Heart left ventricle (tissue), 16 donors: ENCODE data around the gene GHSR. TPM values are rescaled to one million over a fixed set of nuclear protein-coding genes. Genes with fewer than 3 reads are reported as not detected.

Experiments used
- ATAC-seq, 4 donors: fragments of 200-7000 bp; cut with Tn5 transposase; one replicate each; pipeline ENCODE4 v1.9.1; 2020 to 2022; ENCODE audit warnings: moderate library complexity in 4 of 4, mild to moderate bottlenecking in 3 of 4, moderate number of reproducible peaks in 1 of 4
- DNase-seq, 5 donors: peaks; one replicate each; pipeline ENCODE4 v3.0.0-alpha.2; 2020
- H3K27ac ChIP-seq, 12 donors: fragments of 200-600 bp; sonication (generic) in 4 of 12; one replicate each; pipeline versions ENCODE4 v1.5.0 to v1.8.0; 2016 to 2022; ENCODE audit warnings: mild to moderate bottlenecking in 2 of 12
- H3K27me3 ChIP-seq, 9 donors: fragments of 200-600 bp; sonication (generic) in 2 of 9; one replicate each; pipeline versions ENCODE4 v1.5.1 to v1.8.0; 2016 to 2022; ENCODE audit warnings: mild to moderate bottlenecking in 3 of 9
- H3K36me3 ChIP-seq, 9 donors: fragments of 200-600 bp; sonication (generic) in 2 of 9; one replicate each; pipeline versions ENCODE4 v1.5.0 to v1.8.0; 2018 to 2022; ENCODE audit warnings: mild to moderate bottlenecking in 2 of 9
- H3K4me1 ChIP-seq, 12 donors: fragments of 200-600 bp; sonication (generic) in 4 of 12; one replicate each; pipeline versions ENCODE4 v1.5.0 to v1.8.0; 2016 to 2022; ENCODE audit warnings: mild to moderate bottlenecking in 3 of 12
- H3K4me3 ChIP-seq, 12 donors: fragments of 200-600 bp; sonication (generic) in 4 of 12; one replicate each; pipeline versions ENCODE4 v1.5.0 to v1.8.0; 2017 to 2022; ENCODE audit warnings: mild to moderate bottlenecking in 9 of 12, moderate library complexity in 4 of 12
- H3K9me3 ChIP-seq, 12 donors: fragments of 200-600 bp; sonication (generic) in 4 of 12; one replicate each; pipeline versions ENCODE4 v1.5.0 to v1.8.0; 2016 to 2022; ENCODE audit warnings: mild to moderate bottlenecking in 1 of 12
- CTCF ChIP-seq, 12 donors: fragments of 200-600 bp; sonication (generic) in 4 of 12; IDR thresholded peaks; one replicate each; pipeline versions ENCODE4 v1.5.0 to v1.8.0; 2018 to 2022; ENCODE audit warnings: antibody characterized with exemption in 12 of 12, mild to moderate bottlenecking in 5 of 12
- POLR2A ChIP-seq, 2 donors: fragments of 450-650 bp; IDR thresholded peaks; one replicate each; pipeline ENCODE4 v1.6.1; 2017; ENCODE audit warnings: antibody characterized with exemption in 2 of 2, mild to moderate bottlenecking in 2 of 2, moderate library complexity in 2 of 2
- WGBS, 4 donors: extraction: QIAGEN DNeasy Blood & Tissue Kit in 2 of 4; methylation state at CpG; one replicate each; pipeline versions ENCODE4 v1.1.5 to v1.1.7; 2013 to 2018; 5-methylcytosine and 5-hydroxymethylcytosine counted together
- intact Hi-C, 10 donors: fragments of 100-400 bp; cut with DNase I; formaldehyde crosslinking; loops; one replicate each; pipeline versions ENCODE4 v1.11.1 to v1.14.2; 2022
- polyA plus RNA-seq, 2 donors: library from polyadenylated mRNA; stranded (reverse); fragments of 200-250 nt; gene quantifications; one replicate each; pipeline ENCODE4 v1.2.3, GENCODE V29; 2013
- total RNA-seq, 9 donors: library from RNA; depleted of rRNA in 2 of 9; stranded (reverse); fragments of >200 nt in 2 of 9; fragmentation: NEBNext Ultra II Directional in 3 of 9; extraction: Animal tissue kit (Norgen Biotek cat#: 25700) in 3 of 9; gene quantifications; one replicate each; pipeline versions ENCODE4 v1.1.0 to v1.2.4, GENCODE V29; 2016 to 2023
- donor health status: ischemic (EF 13 %, LVEDD 7.1; RV severe dilation, severe dysfunction).
- donor health status: healthy with polysubstance abuse.
- donor health status: DM: no; HTN: yes; CAD: no.
- donor health status: DM: no; HTN: no; CAD: no.
- donor health status: ischemic (EF 25% LVEDD 6.9; RV normal size, moderate dysfunction).
- donor health status: ischemic (EF 25% LVEDD 5.7; RV mildly dilated, moderate dysfunction).
- donor health status: healthy.
- donor health status: DM: yes; HTN: yes; CAD: no.
- donor health status: ischemic (EF 35%, LVEDD 5.7; RV mildly dilated, moderate dysfunction).
- donor health status: nonischemic (EF 11% LVEDD 7.7; RV severe dilation, severe dysfunction).
- donor health status: DM: yes; HTN: yes; CAD: no.
- donor health status: PGD.
- donor health status: ischemic (EF 29% LVEDD 5.4; RV normal size, mild dysfunction).
- donor health status: nonischemic (EF 23%, LVEDD 6.1; RV moderate dilation, normal function).

Gene GHSR
- total and polyA plus RNA-seq, 11 donors: not detected

- Histone ChIP-seq H3K27ac (no peak overlapping the region), H3K4me1 (no peaks in the 10 kb centered on the region), H3K27me3 (no peaks in the 10 kb centered on the region), H3K4me3 (no peak overlapping the region), H3K36me3 (no peaks in the 10 kb centered on the region), H3K9me3 (no peaks in the 10 kb centered on the region)
- no peak for TF ChIP-seq POLR2A (IDR thresholded peaks at IDR 0.05)
- TF ChIP-seq CTCF (IDR thresholded peaks at IDR 0.05): no peak
- WGBS, 4 donors: 79 to 94% (median 86%) methylated on average over 7 to 13 of the region's 13 CpGs
- ATAC-seq (peak in 1 of 4 donors; percentile 24), DNase-seq (no peak)
- intact Hi-C loops: no loop called here
Observed at GRCh38 chr3:172410702-172411477, 37.4 kb downstream of the GHSR start.

- 88 to 89% (median 89%) methylated on average over 3 of the region's 3 CpGs for WGBS, 4 donors
- no peaks in the 10 kb centered on the region for H3K36me3 ChIP-seq
- TF ChIP-seq CTCF (IDR thresholded peaks at IDR 0.05) (no peak), POLR2A (IDR thresholded peaks at IDR 0.05) (no peak)
- H3K4me3 ChIP-seq: no peak overlapping the region
- no peaks in the 10 kb centered on the region for H3K4me1 ChIP-seq
- no peak for ATAC-seq
- no peaks in the 10 kb centered on the region for H3K9me3 ChIP-seq
- no peaks in the 10 kb centered on the region for H3K27me3 ChIP-seq
- H3K27ac ChIP-seq: no peak overlapping the region
- intact Hi-C loops: no loop called here
- DNase-seq: no peak
Observed at GRCh38 chr3:172407872-172408271, 40.4 kb downstream of the GHSR start.

- WGBS, 4 donors: 94 to 100% (median 96%) methylated on average over 2 of the region's 2 CpGs
- Histone ChIP-seq H3K4me1 (no peaks in the 10 kb centered on the region), H3K4me3 (no peak overlapping the region), H3K9me3 (no peaks in the 10 kb centered on the region), H3K27ac (no peak overlapping the region), H3K36me3 (peaks cover 0 to 18% (median 0%) of the 10 kb centered on the region in 9 donors), H3K27me3 (no peaks in the 10 kb centered on the region)
- TF ChIP-seq POLR2A (IDR thresholded peaks at IDR 0.05) (no peak), CTCF (IDR thresholded peaks at IDR 0.05) (no peak)
- no peak for ATAC-seq
- no peak for DNase-seq
- intact Hi-C loops: no loop called here
Observed at GRCh38 chr3:172405914-172406313, 42.3 kb downstream of the GHSR start.

GRCh38 chr3:172404237-172404962, 43.9 kb downstream of the GHSR start:
- no peaks in the 10 kb centered on the region for H3K9me3 ChIP-seq
- intact Hi-C loops: no loop called here
- 74 to 84% (median 75%) methylated on average over 12 of the region's 12 CpGs for WGBS, 4 donors
- H3K4me1 ChIP-seq: no peaks in the 10 kb centered on the region
- TF ChIP-seq POLR2A (IDR thresholded peaks at IDR 0.05): no peak
- TF ChIP-seq CTCF (IDR thresholded peaks at IDR 0.05): no peak
- no peak overlapping the region for H3K4me3 ChIP-seq
- ATAC-seq (no peak), DNase-seq (no peak)
- peaks cover 0 to 32% (median 7%) of the 10 kb centered on the region in 9 donors for H3K36me3 ChIP-seq
- H3K27ac ChIP-seq: no peak overlapping the region
- H3K27me3 ChIP-seq: no peaks in the 10 kb centered on the region
